Activated naive CD8-positive, alpha-beta T cell treated with anti-CD3 and anti-CD28 coated beads, Interleukin-2, amount 50 U/mL, for 24 hours (primary cell): ENCODE data around the gene MYH14.

Experiments
- ATAC-seq: fragments of 150-1000 bp; cut with Tn5 transposase; one replicate; pipeline ENCODE4 v1.10.0; 2021
- DNase-seq: peaks from one replicate; pipeline ENCODE4 v3.0.0; 2021
- H3K27ac Mint-ChIP-seq: one replicate; pipeline ENCODE4 v1.8.0; 2021; ENCODE audit warnings: mild to moderate bottlenecking, mixed read lengths
- H3K27me3 Mint-ChIP-seq: one replicate; pipeline ENCODE4 v1.8.0; 2021; ENCODE audit warnings: mixed read lengths
- H3K36me3 Mint-ChIP-seq: one replicate; pipeline ENCODE4 v1.8.0; 2021; ENCODE audit warnings: low read depth, mixed read lengths
- H3K4me1 Mint-ChIP-seq: one replicate; pipeline ENCODE4 v1.8.0; 2021; ENCODE audit warnings: mixed read lengths
- H3K4me3 Mint-ChIP-seq: one replicate; pipeline ENCODE4 v1.8.0; 2021; ENCODE audit warnings: mild to moderate bottlenecking, moderate library complexity, mixed read lengths
- H3K9me3 Mint-ChIP-seq: one replicate; pipeline ENCODE4 v1.8.0; 2021; ENCODE audit warnings: mixed read lengths

MYH14 gene

DNA sequence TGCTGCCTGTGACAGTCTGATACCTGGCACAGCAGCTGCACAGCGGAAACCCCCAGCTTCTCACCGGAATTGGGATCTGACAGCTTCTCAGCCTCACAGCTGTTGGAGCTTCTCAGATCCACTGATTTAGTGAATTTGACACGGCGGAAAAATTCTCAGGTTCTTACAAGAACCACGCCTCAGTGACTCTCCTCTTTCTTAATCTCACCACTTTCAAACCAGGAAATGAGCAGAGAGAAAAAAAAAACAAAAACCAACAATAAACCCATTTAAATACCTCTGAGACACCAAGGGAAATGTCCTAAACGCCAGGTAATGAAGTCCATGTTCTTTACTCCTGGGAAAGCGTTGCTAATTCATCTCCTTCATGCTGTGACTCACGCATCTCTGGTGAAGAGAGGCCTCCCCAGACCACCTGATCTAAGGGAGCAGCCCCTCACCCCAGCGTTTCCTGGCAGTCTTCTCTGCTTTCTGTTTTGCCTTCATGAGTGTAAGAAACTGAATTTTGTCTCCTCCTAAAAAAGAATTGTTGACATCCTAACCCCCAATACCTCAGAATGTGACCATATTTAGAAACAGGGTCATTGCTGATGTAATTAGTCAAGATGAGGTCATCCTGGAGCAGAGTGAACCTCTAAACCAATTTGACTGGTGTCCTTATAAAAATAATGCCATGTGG lies 24.4 kb upstream of the MYH14 start:
- H3K27ac Mint-ChIP-seq = peak overlapping the region; percentile 19
- H3K4me3 Mint-ChIP-seq = no peak overlapping the region
- no peak for ATAC-seq
- no peaks in the 10 kb centered on the region for H3K36me3 Mint-ChIP-seq
- no peak for DNase-seq
- peaks cover 11% of the 10 kb centered on the region for H3K27me3 Mint-ChIP-seq
- no peaks in the 10 kb centered on the region for H3K9me3 Mint-ChIP-seq
- H3K4me1 Mint-ChIP-seq = no peaks in the 10 kb centered on the region

DNA sequence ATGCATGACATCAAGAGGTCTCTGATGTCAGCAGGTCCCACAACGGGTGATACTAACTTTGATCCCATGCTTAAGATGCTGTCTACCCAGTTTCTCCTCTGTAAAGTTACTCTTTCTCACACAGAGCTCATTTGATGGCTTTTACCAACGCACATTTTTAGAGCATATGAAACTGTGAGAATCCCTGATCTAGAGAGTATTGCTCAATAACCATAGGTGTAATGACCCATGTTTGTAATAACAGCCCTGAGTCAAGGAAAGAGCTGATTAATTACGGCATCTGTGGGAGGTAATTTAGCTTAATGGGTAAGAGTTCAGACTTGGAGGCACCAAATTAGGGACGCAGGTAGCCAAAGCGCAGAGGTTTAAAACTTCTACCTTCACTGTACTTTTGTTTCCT lies 22.3 kb upstream of the MYH14 start:
- H3K27ac Mint-ChIP-seq = no peak overlapping the region
- no peak for ATAC-seq
- H3K27me3 Mint-ChIP-seq = peaks cover 5% of the 10 kb centered on the region
- H3K4me1 Mint-ChIP-seq = no peaks in the 10 kb centered on the region
- H3K4me3 Mint-ChIP-seq = no peak overlapping the region
- no peaks in the 10 kb centered on the region for H3K36me3 Mint-ChIP-seq
- DNase-seq = no peak
- no peaks in the 10 kb centered on the region for H3K9me3 Mint-ChIP-seq

DNA sequence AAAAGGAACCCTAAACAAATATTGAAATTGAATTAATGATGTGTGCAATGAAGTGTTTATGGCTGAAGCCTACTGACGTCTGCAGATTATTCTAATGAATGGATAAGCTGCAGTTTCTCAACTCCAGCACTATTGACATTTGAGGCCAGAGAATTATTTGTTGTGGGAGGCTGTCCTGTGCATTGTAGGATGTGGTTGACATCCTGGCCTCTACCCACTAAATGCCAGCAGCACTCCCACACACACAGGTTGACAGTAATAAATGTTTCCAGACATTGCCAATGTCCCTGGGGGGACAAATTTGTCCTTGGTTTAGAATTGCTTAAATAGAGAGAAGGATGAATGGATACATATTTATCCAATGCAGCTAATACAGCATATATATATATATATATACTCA lies 19.2 kb upstream of the MYH14 start:
- DNase-seq (no peak), ATAC-seq (no peak)
- Mint-ChIP-seq H3K9me3 (no peaks in the 10 kb centered on the region), H3K36me3 (no peaks in the 10 kb centered on the region), H3K27ac (no peak overlapping the region), H3K4me3 (no peak overlapping the region), H3K4me1 (no peaks in the 10 kb centered on the region), H3K27me3 (peaks cover 5% of the 10 kb centered on the region)

DNA sequence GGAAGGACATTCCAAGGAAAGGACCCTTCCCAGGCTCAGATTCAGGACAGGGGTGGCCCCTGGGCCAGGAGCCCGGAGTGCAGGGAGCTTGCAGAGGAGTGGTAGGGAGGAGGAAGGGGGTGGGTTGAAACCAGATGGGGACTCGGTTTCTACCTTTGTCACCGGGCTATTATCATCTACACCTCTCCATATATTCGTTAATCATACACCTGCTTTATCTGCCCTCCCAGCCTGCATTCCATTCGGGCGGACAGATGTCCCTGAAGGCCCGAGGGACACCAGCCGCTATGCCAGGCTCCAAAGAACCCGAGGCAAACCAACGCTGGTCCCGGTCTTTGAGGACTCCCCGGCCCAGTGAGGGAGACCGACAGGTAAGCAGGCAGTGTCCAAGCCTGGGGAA lies 15.5 kb upstream of the MYH14 start:
- H3K4me1 Mint-ChIP-seq = no peaks in the 10 kb centered on the region
- no peak overlapping the region for H3K27ac Mint-ChIP-seq
- H3K36me3 Mint-ChIP-seq = no peaks in the 10 kb centered on the region
- peaks cover 7% of the 10 kb centered on the region for H3K27me3 Mint-ChIP-seq
- DNase-seq (no peak), ATAC-seq (no peak)
- no peak overlapping the region for H3K4me3 Mint-ChIP-seq
- H3K9me3 Mint-ChIP-seq = no peaks in the 10 kb centered on the region

DNA sequence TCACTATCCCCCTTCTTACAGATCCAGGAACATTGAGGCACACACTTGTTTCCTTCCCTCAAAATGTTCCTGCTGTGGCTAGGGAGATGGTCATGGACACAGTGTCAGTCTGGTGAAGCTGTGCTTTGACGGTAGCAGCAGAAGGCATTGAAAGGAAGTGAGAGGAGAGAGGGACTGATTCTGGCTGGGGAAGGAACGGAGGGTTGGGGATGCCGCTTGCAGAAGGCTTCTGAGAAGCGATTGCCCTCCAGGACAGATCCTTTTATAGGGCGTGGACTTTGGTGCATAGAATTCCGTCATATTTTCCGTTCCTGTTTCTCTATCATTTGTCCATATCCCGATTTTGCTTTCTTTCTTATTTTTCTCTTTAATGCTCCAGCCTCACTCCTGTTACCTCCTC lies 14.1 kb upstream of the MYH14 start:
- Mint-ChIP-seq H3K9me3 (no peaks in the 10 kb centered on the region), H3K27me3 (peaks cover 12% of the 10 kb centered on the region), H3K36me3 (no peaks in the 10 kb centered on the region), H3K4me3 (no peak overlapping the region), H3K4me1 (no peaks in the 10 kb centered on the region), H3K27ac (no peak overlapping the region)
- no peak for ATAC-seq
- no peak for DNase-seq

DNA sequence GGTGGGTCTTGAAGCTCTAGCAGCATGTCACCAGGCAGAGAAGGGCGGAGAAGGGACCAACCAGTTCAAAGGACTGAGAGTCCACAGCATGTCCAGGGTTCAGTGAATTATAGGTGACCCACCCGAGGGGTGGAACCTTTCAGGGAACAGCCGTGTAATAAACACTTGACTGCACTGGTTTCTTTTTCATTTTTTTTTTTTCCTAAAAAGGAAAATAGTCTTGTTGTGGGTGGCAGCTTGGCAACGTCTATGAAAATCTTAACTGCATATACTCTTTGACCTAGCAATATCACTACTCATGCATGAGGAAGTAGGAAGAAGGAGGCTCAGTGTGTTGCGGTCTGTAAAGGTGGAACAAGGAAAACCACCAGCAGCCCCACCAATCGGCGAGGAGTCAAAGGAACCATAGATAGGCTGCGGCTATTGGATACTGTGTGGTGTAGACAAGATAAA lies 13.0 kb upstream of the MYH14 start:
- ATAC-seq = no peak
- DNase-seq = no peak
- no peak overlapping the region for H3K27ac Mint-ChIP-seq
- H3K27me3 Mint-ChIP-seq = peaks cover 13% of the 10 kb centered on the region
- H3K4me3 Mint-ChIP-seq = no peak overlapping the region
- no peaks in the 10 kb centered on the region for H3K9me3 Mint-ChIP-seq
- H3K4me1 Mint-ChIP-seq = no peaks in the 10 kb centered on the region
- H3K36me3 Mint-ChIP-seq = no peaks in the 10 kb centered on the region

DNA sequence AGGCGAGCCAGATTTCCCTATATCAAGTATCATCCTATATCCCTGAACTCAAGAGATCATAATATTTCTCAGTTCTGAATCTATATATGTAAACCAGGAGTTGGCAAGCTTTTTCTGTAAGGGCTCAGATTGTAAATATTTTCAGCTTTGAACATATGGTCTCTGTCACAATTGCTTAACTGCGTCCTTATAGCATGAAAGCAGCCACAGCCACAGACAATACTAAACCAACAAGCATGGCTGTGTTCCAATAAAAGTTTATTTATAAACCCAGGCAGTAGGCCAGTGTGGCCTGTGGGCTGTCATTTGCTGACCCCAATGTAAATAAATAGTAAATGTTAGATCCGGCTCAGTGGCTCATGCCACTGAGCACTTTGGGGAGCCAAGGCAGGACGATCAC lies 12.2 kb upstream of the MYH14 start:
- Mint-ChIP-seq H3K27ac (no peak overlapping the region), H3K36me3 (no peaks in the 10 kb centered on the region), H3K4me3 (no peak overlapping the region), H3K9me3 (no peaks in the 10 kb centered on the region), H3K4me1 (no peaks in the 10 kb centered on the region), H3K27me3 (peaks cover 14% of the 10 kb centered on the region)
- DNase-seq (no peak), ATAC-seq (no peak)

DNA sequence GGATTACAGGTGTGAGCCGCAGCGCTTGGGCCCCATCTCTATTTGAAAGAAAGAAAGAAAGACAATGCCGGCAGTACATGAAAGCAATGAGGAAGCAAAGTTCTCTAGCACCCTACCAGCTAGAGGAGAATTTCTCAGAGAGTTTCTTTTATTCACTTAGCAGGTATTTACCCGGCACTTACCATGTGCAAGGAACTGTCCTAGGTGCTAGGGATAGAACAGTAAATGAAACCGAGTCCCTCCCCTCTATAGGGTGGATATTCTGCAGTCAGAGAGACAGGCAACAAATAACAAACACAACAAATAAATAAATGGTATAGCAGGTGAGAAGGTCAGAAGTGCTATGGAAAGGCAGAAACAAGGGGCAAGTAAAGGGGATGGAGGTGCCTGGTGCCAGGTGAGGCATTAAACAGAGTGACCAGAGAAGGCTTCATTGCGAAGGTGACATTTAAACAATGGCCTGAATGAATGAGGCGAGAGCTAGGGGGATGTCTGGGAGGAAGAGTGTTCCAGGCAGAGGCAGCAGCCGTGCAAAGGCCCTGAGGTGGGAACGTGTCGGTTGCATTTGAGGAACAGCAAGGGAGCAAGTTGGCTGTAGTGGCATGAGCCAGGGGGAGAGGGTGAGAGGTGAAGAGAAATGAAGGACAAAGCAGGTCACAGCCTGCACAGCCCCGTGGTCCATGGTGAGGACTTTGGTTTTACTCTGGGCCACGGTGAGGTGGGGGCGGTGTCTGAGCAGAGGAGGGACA lies 10.8 kb upstream of the MYH14 start:
- H3K27me3 Mint-ChIP-seq = peaks cover 26% of the 10 kb centered on the region
- no peak for DNase-seq
- H3K9me3 Mint-ChIP-seq = no peaks in the 10 kb centered on the region

DNA sequence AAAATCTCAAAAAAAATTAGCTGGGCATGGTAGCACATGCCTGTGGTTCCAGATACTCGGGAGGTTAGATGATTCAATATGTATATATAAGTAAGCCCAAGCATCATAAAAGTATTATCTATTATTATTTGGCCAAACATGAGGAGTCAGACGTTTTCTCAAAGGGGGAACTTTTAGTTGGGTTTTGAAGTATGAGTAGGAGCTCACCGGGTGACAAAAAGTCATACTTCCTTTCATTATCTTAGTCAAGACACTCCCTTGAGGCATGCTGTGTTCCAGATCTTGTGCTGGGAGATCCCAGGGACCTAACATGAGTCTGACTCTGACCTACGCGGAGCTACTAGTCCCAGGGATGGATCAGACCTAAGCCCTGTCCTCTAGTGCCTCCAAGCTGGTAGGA lies 8.2 kb upstream of the MYH14 start:
- H3K4me3 Mint-ChIP-seq = no peak overlapping the region
- H3K27me3 Mint-ChIP-seq = peaks cover 38% of the 10 kb centered on the region
- no peaks in the 10 kb centered on the region for H3K9me3 Mint-ChIP-seq
- no peak for DNase-seq
- no peaks in the 10 kb centered on the region for H3K4me1 Mint-ChIP-seq
- H3K27ac Mint-ChIP-seq = no peak overlapping the region
- no peak for ATAC-seq
- no peaks in the 10 kb centered on the region for H3K36me3 Mint-ChIP-seq

More for the DNA sequence above, 10.8 kb upstream of the MYH14 start:
- H3K4me3 Mint-ChIP-seq = no peak overlapping the region
- no peaks in the 10 kb centered on the region for H3K4me1 Mint-ChIP-seq
- no peak overlapping the region for H3K27ac Mint-ChIP-seq
- H3K36me3 Mint-ChIP-seq = no peaks in the 10 kb centered on the region
- no peak for ATAC-seq

DNA sequence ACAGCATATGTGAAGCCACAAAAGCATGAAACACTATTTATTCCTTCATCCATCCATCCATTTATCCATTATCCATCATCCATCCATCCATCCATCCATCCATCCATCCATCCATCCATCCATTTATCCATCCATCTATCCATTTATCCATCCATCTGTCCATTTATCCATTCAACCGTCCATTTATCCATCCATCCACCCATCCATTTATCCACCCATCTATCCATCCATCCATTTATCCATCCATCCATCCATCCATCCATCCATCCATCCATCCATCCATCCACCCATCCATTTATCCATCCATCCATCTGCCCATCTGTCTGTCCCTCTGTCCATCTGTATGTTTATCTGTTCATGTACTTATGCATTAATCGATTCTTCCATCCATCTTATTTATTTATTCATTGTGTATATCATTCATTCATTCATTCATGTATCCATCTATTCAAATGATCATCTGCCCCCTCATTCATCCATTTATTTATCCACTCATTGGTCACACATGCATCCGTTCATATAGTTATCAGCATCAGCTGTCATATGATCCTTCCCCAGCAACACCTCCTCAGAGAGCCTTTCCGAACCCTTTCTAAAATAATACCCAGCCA lies 7.0 kb upstream of the MYH14 start:
- DNase-seq = no peak
- Mint-ChIP-seq H3K36me3 (no peaks in the 10 kb centered on the region), H3K4me1 (no peaks in the 10 kb centered on the region), H3K27me3 (peaks cover 50% of the 10 kb centered on the region), H3K4me3 (no peak overlapping the region), H3K9me3 (no peaks in the 10 kb centered on the region), H3K27ac (no peak overlapping the region)
- no peak for ATAC-seq

DNA sequence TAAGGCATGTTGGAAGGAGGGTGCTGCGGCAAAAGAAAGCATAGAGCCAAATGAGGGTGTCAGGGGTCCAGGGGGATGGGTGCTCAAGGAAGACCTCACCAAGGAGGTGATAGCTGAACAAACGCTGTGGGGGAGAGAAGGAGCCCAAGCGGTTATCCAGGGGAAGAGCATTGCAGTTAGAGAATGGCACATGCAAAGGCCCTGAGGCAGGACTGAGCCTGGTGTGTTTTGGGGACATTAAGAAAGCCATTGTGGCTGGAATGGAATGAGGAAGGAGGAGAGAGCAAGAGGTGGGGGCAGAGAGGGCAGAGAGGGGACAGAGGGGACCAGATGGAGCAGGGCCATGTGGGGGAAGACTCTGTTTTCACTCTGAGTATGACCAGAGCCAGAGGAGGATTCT lies 6.1 kb upstream of the MYH14 start:
- Mint-ChIP-seq H3K4me1 (no peaks in the 10 kb centered on the region), H3K4me3 (no peak overlapping the region), H3K9me3 (no peaks in the 10 kb centered on the region), H3K27me3 (peaks cover 58% of the 10 kb centered on the region), H3K27ac (no peak overlapping the region), H3K36me3 (no peaks in the 10 kb centered on the region)
- DNase-seq (no peak), ATAC-seq (no peak)

DNA sequence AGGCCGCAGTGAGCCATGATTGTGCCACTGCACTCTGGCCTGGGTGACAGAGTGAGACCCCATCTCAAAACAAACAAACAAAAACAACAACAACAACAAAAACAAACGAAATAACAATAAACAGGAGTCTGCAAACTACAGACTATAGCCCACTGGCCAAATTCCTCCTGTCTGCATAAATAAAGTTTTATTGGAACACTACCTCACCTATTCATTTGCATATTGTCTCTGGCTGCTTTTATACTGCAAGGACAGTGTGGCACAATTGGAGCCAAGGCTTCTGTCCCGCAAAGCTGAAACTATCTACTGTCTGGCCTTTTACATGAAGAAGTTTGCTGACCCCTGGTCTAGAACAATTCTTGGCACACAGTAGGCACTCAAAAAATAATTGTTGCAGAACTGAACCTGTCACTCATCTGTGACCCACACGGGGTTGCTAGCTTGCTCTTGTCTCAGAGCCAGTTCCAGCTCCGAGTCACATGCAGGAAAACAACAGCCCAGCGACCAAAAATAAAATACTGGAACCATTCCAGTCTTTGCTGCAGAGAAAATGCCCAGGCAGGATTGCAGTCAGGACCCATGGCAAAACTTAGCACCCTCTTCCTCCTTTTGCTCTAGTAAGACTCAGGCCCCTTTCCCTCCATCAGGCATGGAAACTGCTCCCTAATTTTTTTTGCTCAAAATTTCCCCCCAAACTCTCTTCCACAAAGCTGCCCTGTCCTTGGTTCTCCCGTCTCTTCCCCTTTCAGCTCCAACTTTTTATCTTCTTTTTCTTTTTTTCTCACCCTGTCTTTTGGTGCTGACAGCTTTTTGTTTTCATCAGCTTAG lies 4.8 kb upstream of the MYH14 start:
- no peak overlapping the region for H3K4me3 Mint-ChIP-seq
- H3K9me3 Mint-ChIP-seq = no peaks in the 10 kb centered on the region
- H3K27ac Mint-ChIP-seq = no peak overlapping the region
- no peaks in the 10 kb centered on the region for H3K4me1 Mint-ChIP-seq
- no peak for ATAC-seq
- no peaks in the 10 kb centered on the region for H3K36me3 Mint-ChIP-seq
- no peak for DNase-seq
- peaks cover 55% of the 10 kb centered on the region for H3K27me3 Mint-ChIP-seq

DNA sequence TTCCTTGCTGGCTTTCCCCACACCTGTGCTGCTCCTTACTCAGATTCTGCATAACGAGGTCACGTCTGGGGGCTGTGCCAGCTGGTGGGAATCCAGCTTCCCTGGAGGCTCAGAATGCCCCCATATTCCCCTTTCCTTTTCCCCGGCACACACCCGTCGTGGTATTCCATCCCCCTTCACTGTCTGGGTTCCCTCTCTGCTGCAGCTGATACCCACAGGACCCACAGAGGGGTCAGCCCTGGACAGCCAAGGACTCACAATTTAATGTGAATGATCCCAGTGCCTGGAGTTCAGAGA lies 4.2 kb upstream of the MYH14 start:
- ATAC-seq = no peak

DNA sequence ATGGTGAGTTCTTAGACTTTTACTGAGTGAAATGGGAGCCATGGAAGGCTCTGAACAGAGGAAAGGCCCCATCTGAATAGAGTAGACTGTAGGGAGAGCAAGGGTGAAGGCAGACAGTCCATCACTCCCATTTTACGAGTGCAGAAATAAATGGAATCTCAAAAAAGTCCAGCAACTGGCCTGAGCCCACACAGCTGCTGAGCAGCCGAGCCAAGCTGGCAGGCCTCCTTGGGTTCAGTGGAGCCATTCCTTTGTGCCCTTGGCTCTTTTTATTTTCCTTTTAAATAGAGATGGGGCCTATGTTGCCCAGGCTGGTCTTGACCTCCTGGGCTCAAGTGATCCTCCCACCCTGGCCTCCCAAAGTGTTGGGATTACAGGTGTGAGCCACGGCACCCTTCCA lies 1.0 kb upstream of the MYH14 start:
- ATAC-seq (no peak), DNase-seq (no peak)
- H3K4me1 Mint-ChIP-seq = no peaks in the 10 kb centered on the region
- H3K4me3 Mint-ChIP-seq = no peak overlapping the region
- no peaks in the 10 kb centered on the region for H3K36me3 Mint-ChIP-seq
- peaks cover 59% of the 10 kb centered on the region for H3K27me3 Mint-ChIP-seq
- H3K27ac Mint-ChIP-seq = no peak overlapping the region
- H3K9me3 Mint-ChIP-seq = no peaks in the 10 kb centered on the region

More for the DNA sequence above, 4.2 kb upstream of the MYH14 start:
- H3K4me1 Mint-ChIP-seq = no peaks in the 10 kb centered on the region
- no peak overlapping the region for H3K4me3 Mint-ChIP-seq
- H3K27ac Mint-ChIP-seq = no peak overlapping the region
- DNase-seq = no peak
- no peaks in the 10 kb centered on the region for H3K36me3 Mint-ChIP-seq
- peaks cover 57% of the 10 kb centered on the region for H3K27me3 Mint-ChIP-seq
- H3K9me3 Mint-ChIP-seq = no peaks in the 10 kb centered on the region

DNA sequence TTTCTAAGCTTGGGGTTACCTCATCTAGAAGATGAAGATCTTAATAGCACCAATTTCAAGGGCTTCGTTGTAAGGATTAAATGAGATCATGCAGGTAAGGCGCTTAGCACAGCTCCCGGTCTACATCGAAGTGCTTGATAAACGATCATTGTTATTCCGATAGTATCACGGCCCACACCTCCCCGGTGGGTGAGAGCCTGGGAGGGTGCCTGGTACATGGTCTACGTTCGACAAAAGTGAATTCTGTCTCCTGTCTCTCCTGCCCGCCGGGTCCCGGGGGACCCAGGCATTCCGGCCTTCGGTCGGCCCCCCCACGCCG lies 501 bp upstream of the MYH14 start:
- peaks cover 58% of the 10 kb centered on the region for H3K27me3 Mint-ChIP-seq

More for the DNA sequence above, 501 bp upstream of the MYH14 start:
- DNase-seq (no peak), ATAC-seq (no peak)
- Mint-ChIP-seq H3K9me3 (no peaks in the 10 kb centered on the region), H3K36me3 (no peaks in the 10 kb centered on the region), H3K4me3 (no peak overlapping the region), H3K4me1 (no peaks in the 10 kb centered on the region), H3K27ac (no peak overlapping the region)
